HCT116 (cell line): ENCODE results near the gene DYNLRB1. TPM values are rescaled to one million over a fixed set of nuclear protein-coding genes. Genes with fewer than 3 reads are reported as not detected.

Source experiments
- ATAC-seq: fragments of 200-7000 bp; cut with Tn5 transposase; 2 replicates; pipeline ENCODE4 v1.9.1; 2020; ENCODE audit warnings: mild to moderate bottlenecking, moderate library complexity
- BruUV-seq: library from RNA; stranded (reverse); fragments of 400-500 nt; replicated peaks from 2 replicates; lab custom pipeline; 2021; lab: Mats Ljungman, UMichigan
- CTCF ChIA-PET: fragments of 300-600 bp; sonication (Branson Sonifier 250); formaldehyde crosslinking; loops from one replicate; lab custom pipeline; 2021; ENCODE audit warnings: antibody characterized with exemption; lab: Charles Lee
- POLR2A ChIA-PET: fragments of 300-600, 350-600 bp; sonication (Branson Sonifier 250); formaldehyde crosslinking; loops from one replicate; lab custom pipeline; 2021; ENCODE audit warnings: antibody characterized with exemption; lab: Charles Lee
- RAD21 ChIA-PET, 2 experiments: fragments of 300-600 bp; sonication (Branson Sonifier 250); formaldehyde crosslinking; loops; one replicate each; lab custom pipeline; 2023; ENCODE audit warnings: low total read pairs in 2 of 2; ENCODE audit not compliant: uncharacterized antibody in 2 of 2, unreplicated experiment in 2 of 2, low non-redundant PET in 1 of 2; lab: Charles Lee
- DNase-seq: peaks from one replicate; pipeline ENCODE4 v3.0.0-alpha.2; 2010; ENCODE audit warnings: low read depth, low spot score
- H2AFZ ChIP-seq: fragments of 200-600 bp; shearing (Covaris generic), sonication (generic); 2 replicates; pipeline ENCODE4 v1.6.1; 2017; ENCODE audit warnings: low read depth, mixed run types, mixed read lengths, antibody characterized with exemption, low read length; ENCODE audit not compliant: poor library complexity, severe bottlenecking
- H3K27ac ChIP-seq: 2 replicates; pipeline ENCODE4 v1.5.1; 2012; ENCODE audit warnings: low read depth, low read length
- H3K27me3 ChIP-seq: fragments of 200-600 bp; sonication (generic); 2 replicates; pipeline ENCODE4 v1.6.1; 2016; ENCODE audit warnings: mixed run types, low read length, mixed read lengths; ENCODE audit not compliant: insufficient read depth
- H3K36me3 ChIP-seq, 2 experiments: fragments of 200-500 bp in 1 of 2; fragments of 200-600 bp in 1 of 2; sonication (Bioruptor generic) in 1 of 2; sonication (generic) in 1 of 2; 2 replicates each; pipeline versions ENCODE4 v1.5.1 to v1.6.1; 2014 to 2016; ENCODE audit warnings: low read length in 2 of 2, inconsistent platforms in 1 of 2, mixed read lengths in 1 of 2, mixed run types in 1 of 2; ENCODE audit not compliant: insufficient read depth in 2 of 2, control insufficient read depth in 1 of 2
- H3K4me1 ChIP-seq, 2 experiments: fragments of 200-600 bp in 1 of 2; sonication (generic) in 1 of 2; 2 replicates each; pipeline versions ENCODE4 v1.5.1 to v1.6.1; 2012 to 2017; ENCODE audit warnings: low read length in 2 of 2, inconsistent platforms in 1 of 2, mild to moderate bottlenecking in 1 of 2, mixed read lengths in 1 of 2, mixed run types in 1 of 2, moderate library complexity in 1 of 2; ENCODE audit not compliant: insufficient read depth in 2 of 2, control insufficient read depth in 1 of 2
- H3K4me2 ChIP-seq: fragments of 200-600 bp; sonication (generic); 2 replicates; pipeline ENCODE4 v1.6.1; 2017; ENCODE audit warnings: mixed run types, low read length, mixed read lengths
- H3K4me3 ChIP-seq, 2 experiments: fragments of 200-600 bp in 1 of 2; sonication (generic) in 1 of 2; replicated peaks in 1 of 2; 2 replicates each; pipeline ENCODE4 v1.5.1; 2011 to 2016; ENCODE audit warnings: low read length in 2 of 2, control low read depth in 1 of 2, low read depth in 1 of 2, mild to moderate bottlenecking in 1 of 2, mixed read lengths in 1 of 2, mixed run types in 1 of 2
- H3K79me2 ChIP-seq: fragments of 200-600 bp; sonication (generic); 2 replicates; pipeline ENCODE4 v1.6.1; 2017; ENCODE audit warnings: mild to moderate bottlenecking, mixed run types, low read length, moderate library complexity, mixed read lengths; ENCODE audit not compliant: insufficient read depth
- H3K9ac ChIP-seq: fragments of 200-600 bp; sonication (generic); 2 replicates; pipeline ENCODE4 v1.6.1; 2016; ENCODE audit warnings: low read length, mixed read lengths
- H3K9me2 ChIP-seq: fragments of 200-600 bp; sonication (generic), shearing (Covaris generic); 2 replicates; pipeline ENCODE4 v1.6.1; 2017; ENCODE audit warnings: mixed run types, mild to moderate bottlenecking, moderate library complexity; ENCODE audit not compliant: insufficient read depth
- H3K9me3 ChIP-seq, 2 experiments: fragments of 200-500 bp in 1 of 2; fragments of 200-600 bp in 1 of 2; sonication (Bioruptor generic) in 1 of 2; sonication (generic) in 1 of 2; 2 replicates each; pipeline ENCODE4 v1.6.1; 2014 to 2017; ENCODE audit warnings: low read length in 2 of 2, mixed read lengths in 2 of 2, inconsistent platforms in 1 of 2, low read depth in 1 of 2, mild to moderate bottlenecking in 1 of 2, mixed run types in 1 of 2, moderate library complexity in 1 of 2; ENCODE audit not compliant: control insufficient read depth in 1 of 2, insufficient read depth in 1 of 2
- H4K20me1 ChIP-seq: fragments of 200-600 bp; sonication (generic), shearing (Covaris generic); 2 replicates; pipeline ENCODE4 v1.6.1; 2017; ENCODE audit warnings: mixed run types, mild to moderate bottlenecking, moderate library complexity; ENCODE audit not compliant: insufficient read depth
- CBX3 ChIP-seq: IDR thresholded peaks from 2 replicates; pipeline ENCODE4 v1.6.1; 2012; ENCODE audit warnings: low read depth
- CEBPB ChIP-seq: IDR thresholded peaks from 2 replicates; pipeline ENCODE4 v1.6.1; 2012; ENCODE audit warnings: low read depth
- CTCF ChIP-seq, 3 experiments: fragments of 200-600 bp in 1 of 3; sonication (generic) in 1 of 3; IDR thresholded peaks in 2 of 3; conservative IDR thresholded peaks in 1 of 3; 2 replicates each; pipeline ENCODE4 v1.5.1; 2012 to 2017; ENCODE audit warnings: low read depth in 2 of 3, low read length in 2 of 3, antibody characterized with exemption in 1 of 3, borderline replicate concordance in 1 of 3, control low read depth in 1 of 3, mild to moderate bottlenecking in 1 of 3, mixed read lengths in 1 of 3, mixed run types in 1 of 3, moderate library complexity in 1 of 3; ENCODE audit not compliant: insufficient read depth in 1 of 3
- EGR1 ChIP-seq: IDR thresholded peaks from 2 replicates; pipeline ENCODE4 v1.6.1; 2012; ENCODE audit warnings: low read depth
- ELF1 ChIP-seq: IDR thresholded peaks from 2 replicates; pipeline ENCODE4 v1.6.1; 2012; ENCODE audit warnings: low read depth, borderline replicate concordance
- EZH2 ChIP-seq: fragments of 200-600 bp; sonication (generic); IDR thresholded peaks from 2 replicates; pipeline ENCODE4 v1.6.1; 2017; ENCODE audit warnings: antibody characterized with exemption, mixed run types
- EZH2phosphoT487 ChIP-seq: fragments of 200-600 bp; IDR thresholded peaks from 2 replicates; pipeline ENCODE4 v1.6.1; 2018; ENCODE audit warnings: antibody characterized with exemption, borderline replicate concordance
- FOSL1 ChIP-seq: IDR thresholded peaks from 2 replicates; pipeline ENCODE4 v1.6.1; 2012; ENCODE audit warnings: low read depth
- JUND ChIP-seq: IDR thresholded peaks from 2 replicates; pipeline ENCODE4 v1.6.1; 2012
- MAX ChIP-seq: IDR thresholded peaks from 2 replicates; pipeline ENCODE4 v1.6.1; 2012
- POLR2A ChIP-seq: IDR thresholded peaks from 2 replicates; pipeline ENCODE4 v1.7.0; 2011; ENCODE audit warnings: borderline replicate concordance; ENCODE audit not compliant: insufficient read depth, insufficient read length; ENCODE audit errors: extremely low read depth
- POLR2AphosphoS5 ChIP-seq: IDR thresholded peaks from 2 replicates; pipeline ENCODE4 v1.6.1; 2011; ENCODE audit warnings: mild to moderate bottlenecking, low read depth, low read length, moderate library complexity
- RAD21 ChIP-seq: IDR thresholded peaks from 2 replicates; pipeline ENCODE4 v1.6.1; 2012; ENCODE audit warnings: low read depth, mild to moderate bottlenecking
- SIN3A ChIP-seq: IDR thresholded peaks from 2 replicates; pipeline ENCODE4 v1.6.1; 2012; ENCODE audit warnings: low read depth
- SP1 ChIP-seq: IDR thresholded peaks from 2 replicates; pipeline ENCODE4 v1.6.1; 2012; ENCODE audit warnings: low read depth
- SRF ChIP-seq: IDR thresholded peaks from 2 replicates; pipeline ENCODE4 v1.6.1; 2012; ENCODE audit warnings: low read depth
- TCF7L2 ChIP-seq: IDR thresholded peaks from 2 replicates; pipeline ENCODE4 v1.7.0; 2011; ENCODE audit warnings: borderline replicate concordance, inconsistent platforms; ENCODE audit not compliant: insufficient read depth, insufficient read length; ENCODE audit errors: extremely low read depth
- YY1 ChIP-seq: IDR thresholded peaks from 2 replicates; pipeline ENCODE4 v1.6.1; 2011; ENCODE audit warnings: low read length, low read depth, moderate library complexity, mild to moderate bottlenecking; ENCODE audit not compliant: insufficient replicate concordance; ENCODE audit errors: extremely low read depth
- ZBTB33 ChIP-seq: IDR thresholded peaks from 2 replicates; pipeline ENCODE4 v1.6.1; 2011; ENCODE audit warnings: mild to moderate bottlenecking, low read length, moderate library complexity; ENCODE audit not compliant: insufficient replicate concordance; ENCODE audit errors: extremely low read depth
- ZFX ChIP-seq: fragments of 450-650 bp; IDR thresholded peaks from 2 replicates; pipeline ENCODE4 v1.6.1; 2017
- ZNF274 ChIP-seq: fragments of 200-500 bp; sonication (Bioruptor generic); IDR thresholded peaks from 2 replicates; pipeline ENCODE4 v1.6.1; 2014; ENCODE audit warnings: mild to moderate bottlenecking, low read depth, low read length, inconsistent platforms
- intact Hi-C: fragments of 100-400 bp; cut with micrococcal nuclease; formaldehyde crosslinking; loops from 2 replicates; pipeline ENCODE4 v1.10.0; 2022
- total RNA-seq: library from RNA; stranded (reverse); gene quantifications from one replicate; pipeline ENCODE4 v1.2.1, GENCODE V29; 2021; ENCODE audit not compliant: unreplicated experiment
- TF ChIP-seq, protein P1 (sequence below): IDR thresholded peaks from 2 replicates; pipeline ENCODE4 v1.6.1; 2012

DYNLRB1 gene
- total RNA-seq, 1 experiment from 2014 or later = 106 TPM

DNA sequence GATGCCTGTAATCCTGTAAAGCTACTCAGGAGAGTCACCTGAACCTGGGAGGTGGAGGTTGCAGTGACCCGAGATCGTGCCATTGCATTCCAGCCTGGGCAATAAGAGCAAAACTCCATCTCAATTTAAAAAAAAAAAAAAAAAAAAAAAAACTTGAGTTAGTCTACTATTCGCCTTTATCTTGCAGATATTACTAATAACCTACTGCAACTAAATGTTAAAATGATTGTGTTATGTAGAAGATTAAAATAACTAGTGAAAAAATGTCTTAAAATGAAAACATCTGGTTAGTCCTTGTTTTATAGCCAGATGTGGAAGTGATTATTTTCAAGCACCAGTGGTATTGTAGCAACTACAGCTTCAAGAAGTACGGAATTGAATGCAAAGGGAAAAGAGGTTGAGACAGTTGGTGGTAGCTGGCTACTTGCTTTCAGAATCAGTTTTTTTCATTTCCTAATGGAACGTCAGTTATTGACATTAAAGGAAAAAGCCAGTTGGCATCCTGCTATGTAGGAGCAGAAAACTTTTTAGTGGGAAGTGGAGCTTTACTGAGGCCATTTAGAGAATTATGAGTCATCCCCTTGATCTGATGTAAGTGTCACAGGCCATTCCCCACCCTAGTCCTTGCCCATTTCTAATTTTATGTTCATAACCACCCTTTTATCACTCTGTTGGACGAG, 43.8 kb upstream of the DYNLRB1 start:
- intact Hi-C loops = no loop called here
- Histone ChIP-seq H3K9me3 (no peaks in the 10 kb centered on the region), H3K36me3 (peaks cover 5 to 9% of the 10 kb centered on the region in 2 experiments; a peak in 2 of 4 replicates), H3K9me2 (no peaks in the 10 kb centered on the region), H3K27me3 (no peaks in the 10 kb centered on the region), H3K4me2 (peak overlapping the region; percentile 71), H2AFZ (no peak overlapping the region), H3K4me1 (peaks cover 41 to 45% of the 10 kb centered on the region in 2 experiments), H3K9ac (0 out of 2 replicates have a peak overlapping the region, but pooled peaks have one; percentile 0), H3K4me3 (peak overlapping the region in 1 of 2 experiments; percentile 27; a peak in 3 of 4 replicates), H3K27ac (peak overlapping the region; percentile 81), H3K79me2 (peaks cover 21% of the 10 kb centered on the region), H4K20me1 (peaks cover 4% of the 10 kb centered on the region; the same call in 1 of the 2 replicates)
- ChIA-PET RAD21 (interaction anchor here (1.1 to 2.2 kb wide), 4 partner anchors 44 to 160 kb away, joined by 3 to 25 read pairs (median 8); partner anchors contain the start of gene DYNLRB1 (in 1 of the 2)), CTCF (interaction anchor here (0.8 to 2.3 kb wide), 4 partner anchors 159 to 297 kb away, joined by 3 to 56 read pairs (median 4); no protein-coding TSS in a partner anchor), POLR2A (interaction anchor here (0.7 to 2.1 kb wide), 3 partner anchors 157 to 169 kb away, joined by 3 to 9 read pairs (median 8); partner anchors contain the start of gene AHCY)
- BruUV-seq = no TSS peak
- peak; percentile 86 for ATAC-seq
- DNase-seq = peak; percentile 75
- TF ChIP-seq CEBPB (peak; percentile 52), EZH2phosphoT487 (no peak), EZH2 (no peak), ZNF274 (no peak), CBX3 (peak; percentile 74), YY1 (no peak), EGR1 (no peak), JUND (peak; percentile 83), MAX (peak; percentile 35), FOSL1 (peak; percentile 92), SRF (peak; percentile 57), TCF7L2 (peak; percentile 70), ELF1 (no peak; the same call in 1 of the 2 replicates), ZBTB33 (no peak), SIN3A (peak; percentile 70), ZFX (no peak), POLR2AphosphoS5 (peak; percentile 27; the same call in 1 of the 2 replicates), CTCF (IDR thresholded peaks at IDR 0.05 in 2 of 3, conservative IDR thresholded peaks at IDR 0.05 in 1 of 3; ENCODE audit: borderline replicate concordance in 1 of 3, insufficient read depth in 1 of 3, low read depth in 2 of 3, low read length in 2 of 3) (no peak), POLR2A (no peak), SP1 (peak; percentile 83), RAD21 (peak; percentile 34; the same call in 1 of the 2 replicates)
- TF ChIP-seq, protein P1, sequence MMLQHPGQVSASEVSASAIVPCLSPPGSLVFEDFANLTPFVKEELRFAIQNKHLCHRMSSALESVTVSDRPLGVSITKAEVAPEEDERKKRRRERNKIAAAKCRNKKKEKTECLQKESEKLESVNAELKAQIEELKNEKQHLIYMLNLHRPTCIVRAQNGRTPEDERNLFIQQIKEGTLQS = no peak
